Esophagus mucosa (tissue), 1 donor: ENCODE data around the gene FBXO21. TPM values are rescaled to one million over a fixed set of nuclear protein-coding genes. Genes with fewer than 3 reads are reported as not detected.
"Not testable (repeated sequence)": the region's sequence is repeated elsewhere in the genome, so short reads cannot be mapped to it uniquely, and the experiment has no call there.

ENCODE experiments used
- ATAC-seq: fragments of 200-7000 bp; cut with Tn5 transposase; one replicate; pipeline ENCODE4 v1.9.1; 2020
- total RNA-seq: library from RNA; stranded (reverse); gene quantifications from one replicate; pipeline ENCODE4 v1.2.4, GENCODE V29; 2023
- donor health status: DM: yes; HTN: yes; CAD: no.

Gene FBXO21
- total RNA-seq, 1 donor from 2014 or later, result 22.9 TPM

DNA sequence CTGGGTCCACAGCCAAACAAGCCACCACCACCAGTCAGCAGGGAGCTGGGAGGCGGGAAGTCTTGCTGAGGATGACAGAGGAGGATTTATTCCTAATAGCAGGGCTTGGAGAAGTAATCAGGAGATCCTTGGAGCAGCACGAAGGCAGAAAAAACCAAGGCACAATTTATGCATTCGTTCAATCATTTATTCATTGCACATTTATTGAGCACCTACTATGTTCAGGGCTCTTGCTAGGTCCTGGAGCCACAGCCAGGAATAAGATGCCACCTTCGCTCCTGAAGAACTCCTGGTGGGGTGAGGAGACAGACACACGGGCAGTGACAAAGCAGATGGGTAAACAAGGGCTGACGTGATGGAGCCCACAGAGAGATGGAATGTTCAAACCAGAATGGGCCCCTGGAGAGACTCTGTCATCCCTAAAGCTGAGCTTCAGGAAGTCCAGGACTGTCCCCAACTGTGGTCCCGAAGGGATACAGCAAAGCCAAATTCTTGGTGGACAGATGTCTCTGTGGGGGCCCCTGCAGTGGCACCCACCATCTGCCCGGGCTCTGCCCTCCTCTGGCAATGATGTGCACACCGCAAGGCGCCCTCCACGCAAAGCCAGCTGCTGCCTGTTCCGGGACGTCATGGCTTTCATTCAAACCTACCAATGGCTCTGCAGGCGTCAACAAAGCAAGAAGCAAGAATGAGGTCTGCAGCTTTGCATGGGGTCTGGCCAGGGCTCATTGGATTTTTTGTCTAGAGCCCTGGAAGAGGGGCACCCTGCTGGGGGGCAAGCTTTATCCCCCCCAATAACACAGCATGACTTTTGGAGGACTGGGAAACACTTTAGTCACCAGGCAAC lies 88.1 kb downstream of the FBXO21 start:
- no peak for ATAC-seq

DNA sequence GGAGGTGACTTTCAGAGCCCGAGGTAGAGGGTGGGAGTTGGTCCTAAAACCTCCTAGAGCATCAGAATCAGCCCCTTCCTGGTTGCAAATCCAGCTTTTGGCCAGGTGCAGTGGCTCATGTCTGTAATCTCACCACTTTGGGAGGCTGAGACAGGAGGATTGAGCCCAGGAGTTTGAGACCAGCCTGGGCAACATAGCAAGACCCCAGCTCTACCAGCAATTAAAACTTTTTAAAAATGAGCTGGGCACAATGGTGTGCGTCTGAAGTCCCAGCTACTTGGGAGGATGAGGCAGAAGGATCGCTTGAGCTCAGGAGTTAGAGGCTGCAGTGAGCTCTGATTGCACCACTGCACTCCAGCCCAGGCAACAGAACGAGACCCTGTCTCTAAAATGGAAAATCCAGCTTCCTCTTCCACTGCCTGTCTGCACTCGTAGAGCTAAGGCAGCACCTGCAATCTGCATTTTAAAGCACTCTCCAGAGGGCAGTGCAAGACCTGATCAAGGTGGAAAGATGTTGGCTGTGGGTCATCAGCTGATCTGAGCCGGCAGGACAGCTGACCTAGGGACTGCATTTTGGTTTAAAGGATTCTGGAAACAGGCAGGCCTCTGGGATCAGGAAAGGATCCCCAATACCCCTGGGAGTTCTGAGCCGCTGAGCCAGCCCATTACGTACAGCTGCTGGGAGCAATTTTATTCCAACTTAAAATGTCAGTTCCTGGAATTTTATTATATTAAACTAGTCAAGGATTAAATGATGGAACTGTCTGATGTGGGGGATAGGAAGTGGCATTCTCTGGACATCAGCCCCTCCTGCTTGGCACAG lies 89.2 kb downstream of the FBXO21 start:
- ATAC-seq, result no peak

DNA sequence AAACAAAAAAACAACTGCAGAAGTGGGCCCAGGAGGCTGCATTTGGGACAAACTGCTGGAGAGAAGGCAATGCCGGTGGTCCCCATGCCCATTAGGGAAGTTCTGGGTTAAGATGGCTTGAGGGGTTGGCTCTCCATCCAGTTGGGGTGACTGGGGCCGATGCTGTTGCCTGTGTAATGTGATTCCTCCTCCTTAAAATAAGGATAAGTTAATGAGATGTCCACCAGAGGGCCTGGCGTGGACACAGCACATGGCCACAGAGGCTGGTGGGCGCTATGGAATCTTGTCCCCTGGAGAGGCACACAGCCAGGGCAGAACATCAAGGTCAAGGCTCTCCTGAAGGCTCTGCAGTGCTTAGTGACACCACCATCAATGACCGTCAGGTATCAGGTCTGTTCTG lies 90.0 kb downstream of the FBXO21 start:
- peak; percentile 27 for ATAC-seq

DNA sequence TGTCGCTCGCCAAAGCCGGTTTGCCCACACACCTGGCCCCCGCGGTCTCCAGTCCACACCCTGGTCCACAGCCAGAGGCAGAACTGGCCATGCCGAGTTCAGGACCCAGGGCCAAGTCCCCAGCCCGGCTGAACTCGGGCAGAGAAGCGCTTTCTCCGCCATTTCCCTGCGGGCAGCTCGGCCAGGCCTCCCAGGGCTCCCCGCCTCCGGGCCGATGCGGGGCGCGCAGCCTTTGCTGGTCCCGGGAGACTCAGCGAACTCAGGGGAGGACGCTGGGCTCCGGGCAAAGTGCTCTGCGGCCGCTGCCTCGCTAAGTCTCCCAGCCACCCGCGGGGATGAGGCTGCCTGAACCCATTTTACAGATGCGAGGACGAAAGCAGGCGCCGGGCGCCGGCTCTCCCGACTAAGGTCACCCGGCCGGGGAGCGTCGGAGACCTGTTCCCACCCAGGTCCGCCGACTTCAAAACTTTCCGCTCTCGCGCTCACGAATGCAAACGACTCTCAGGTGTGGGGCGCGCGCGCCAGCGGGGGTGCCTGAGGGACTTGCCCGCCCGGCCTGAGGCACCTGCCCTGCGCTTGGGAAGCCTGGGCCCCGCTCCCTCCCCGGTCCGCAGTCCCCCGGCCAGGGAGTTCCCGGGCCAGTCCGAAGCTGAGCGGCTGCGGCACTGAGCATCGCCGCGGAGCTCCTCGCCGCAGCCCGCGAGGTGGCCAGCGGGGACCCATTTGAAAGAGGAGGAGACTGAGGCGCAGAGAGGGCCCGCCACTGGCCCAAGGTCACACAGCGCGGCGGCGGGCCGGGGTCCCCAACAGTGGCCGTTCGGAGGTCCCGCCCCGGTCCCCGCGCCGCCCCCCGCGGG lies 91.7 kb downstream of the FBXO21 start:
- peak; percentile 35 for ATAC-seq

DNA sequence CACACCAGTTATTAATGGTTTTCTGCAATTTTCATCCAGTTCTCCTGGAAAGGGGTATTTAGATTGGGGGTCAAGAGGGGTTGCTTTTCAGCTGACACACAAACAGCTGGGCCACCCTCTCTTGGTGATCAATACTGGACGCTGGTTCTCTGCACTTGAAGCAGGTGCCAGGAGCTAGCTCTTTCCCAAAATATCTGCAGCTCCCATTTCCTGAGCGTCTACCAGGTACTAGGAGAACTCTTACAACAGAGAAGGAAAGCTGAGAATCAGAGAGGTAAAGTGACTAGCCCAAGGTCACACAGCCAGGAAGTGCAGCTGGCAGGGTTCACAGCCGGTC lies 92.3 kb downstream of the FBXO21 start:
- ATAC-seq, result no peak

DNA sequence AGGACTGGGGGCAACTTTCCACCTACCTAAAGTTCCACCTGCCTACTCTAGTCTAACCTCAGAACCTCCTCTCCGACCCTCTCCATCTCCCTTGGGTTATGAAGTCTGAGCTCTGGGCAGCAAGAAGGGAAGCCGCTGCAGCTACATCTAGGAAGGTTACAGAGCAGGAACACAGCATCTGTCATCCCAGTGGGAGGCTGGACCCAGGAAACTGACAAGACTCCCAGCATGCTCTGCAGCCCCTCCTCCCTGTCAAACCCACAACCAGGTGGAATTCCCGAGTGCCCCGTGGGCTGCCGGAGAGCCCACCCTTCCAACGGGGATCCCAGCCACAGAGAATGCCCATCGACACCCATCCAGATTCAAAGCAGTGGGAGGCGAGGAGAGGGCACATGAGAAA lies 93.1 kb downstream of the FBXO21 start:
- no peak for ATAC-seq

DNA sequence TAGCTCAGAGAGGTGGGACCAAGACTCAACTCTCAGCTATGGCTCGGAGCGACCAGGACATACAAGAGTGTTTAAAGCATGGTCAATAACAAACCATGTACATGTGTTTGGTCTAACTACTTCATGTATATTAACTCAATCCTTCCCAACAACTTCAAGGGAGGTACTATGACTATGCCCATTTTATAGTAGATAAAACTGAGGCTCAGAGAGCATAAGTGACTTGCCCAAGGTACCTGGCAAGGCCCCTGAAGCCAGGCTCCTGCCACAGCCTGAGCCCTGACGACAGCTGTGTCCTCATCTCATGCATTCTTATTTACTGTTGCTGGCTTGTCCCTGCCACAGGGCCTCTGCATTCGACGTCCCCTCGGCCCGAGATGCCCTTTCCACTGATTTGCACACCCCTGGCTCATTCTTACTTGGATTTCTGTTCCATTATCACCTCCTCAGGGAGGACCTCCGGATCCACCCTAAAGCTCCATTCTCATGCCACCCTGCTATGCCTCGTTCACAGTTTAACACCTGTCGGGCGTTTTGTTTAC lies 93.7 kb downstream of the FBXO21 start:
- no peak for ATAC-seq

DNA sequence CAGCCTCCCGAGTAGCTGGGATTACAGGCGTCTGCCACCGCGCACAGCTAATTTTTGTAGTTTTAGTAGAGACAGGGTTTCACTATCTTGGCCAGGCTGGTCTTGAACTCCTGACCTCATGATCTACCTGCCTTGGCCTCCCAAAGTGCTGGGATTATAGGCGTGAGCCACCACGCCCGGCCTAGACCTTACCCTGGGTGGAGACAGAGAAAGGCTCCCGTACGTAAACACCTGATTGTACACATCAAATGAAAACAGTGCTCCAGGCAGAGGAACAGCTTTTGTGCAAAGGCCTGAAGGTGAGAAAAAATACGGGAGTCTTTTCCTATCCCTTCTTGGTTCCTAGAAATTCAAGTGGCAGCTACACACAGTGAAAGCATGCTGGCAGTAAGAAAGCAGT lies 95.1 kb downstream of the FBXO21 start:
- not testable (repeated sequence) for ATAC-seq

DNA sequence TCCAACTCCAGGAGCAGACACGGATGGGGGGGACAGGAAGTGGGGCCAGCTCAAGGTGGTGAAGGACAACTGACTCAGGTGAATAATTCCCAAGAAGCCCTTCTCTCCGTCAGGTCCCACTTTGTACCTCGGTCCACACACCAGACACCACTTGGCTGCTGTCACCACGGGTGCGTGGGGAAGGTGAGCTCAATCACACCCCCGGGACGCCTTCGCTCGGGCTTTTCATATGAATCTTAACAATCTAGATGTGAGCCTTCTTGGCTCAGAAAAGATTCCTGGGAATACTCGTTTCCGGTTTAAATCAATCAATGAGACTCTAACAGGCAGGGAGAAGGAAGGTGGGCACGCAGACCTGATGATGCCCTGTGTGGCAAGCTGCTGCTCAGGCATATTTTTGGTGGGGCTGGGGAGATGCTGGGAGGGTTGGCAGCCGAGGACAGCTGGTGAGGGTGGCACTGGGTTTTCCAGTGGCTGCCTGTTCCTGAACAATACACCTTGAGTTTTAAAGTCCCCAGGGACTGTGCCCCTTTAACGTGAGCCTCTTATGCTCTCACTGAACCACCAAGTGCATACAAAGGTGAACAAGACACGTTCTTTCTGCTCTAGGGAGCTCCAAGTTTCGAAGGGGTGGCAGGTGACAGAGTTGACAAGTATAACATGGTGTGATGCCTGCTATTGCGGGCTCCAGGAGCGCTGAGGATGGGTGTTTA lies 96.2 kb downstream of the FBXO21 start:
- ATAC-seq, result no peak

DNA sequence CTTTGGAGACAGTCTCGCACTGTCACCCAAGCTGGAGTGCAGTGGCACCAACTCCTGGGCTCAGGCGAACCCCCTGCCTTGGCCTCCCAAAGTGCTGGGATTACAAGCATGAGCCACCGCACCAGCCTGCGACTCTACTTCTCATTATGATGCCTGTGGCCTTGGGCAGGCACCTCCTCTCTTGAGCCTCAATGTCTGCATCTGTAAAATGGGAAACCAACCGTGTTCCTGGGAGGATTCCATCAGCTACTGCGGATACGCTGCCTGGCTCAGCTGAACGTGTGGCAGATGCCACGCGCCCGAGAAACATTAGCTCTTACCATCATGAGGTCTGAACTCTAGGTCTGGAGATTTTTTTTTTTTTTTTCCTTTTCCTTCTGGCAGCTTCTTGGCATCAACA lies 96.8 kb downstream of the FBXO21 start:
- no peak for ATAC-seq

DNA sequence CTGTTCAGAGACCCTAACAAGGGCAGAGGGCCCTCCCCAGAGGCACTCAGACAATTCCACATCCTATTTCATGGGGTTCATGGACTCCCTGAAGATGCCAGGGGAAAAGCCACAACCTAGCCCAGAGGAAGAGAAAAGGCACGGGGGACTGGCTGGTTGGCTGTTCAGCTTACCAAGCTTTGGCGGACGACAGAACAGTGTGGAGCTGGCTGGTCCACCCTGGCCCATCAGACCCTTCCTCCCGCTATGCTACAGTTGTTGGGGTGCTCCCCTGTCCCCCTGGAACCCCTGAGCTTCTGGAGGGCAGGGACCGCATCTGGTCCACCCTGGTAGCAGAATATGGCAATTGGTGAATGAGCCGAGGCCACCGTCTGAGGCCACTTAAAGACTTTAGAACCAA lies 97.4 kb downstream of the FBXO21 start:
- ATAC-seq, result no peak

DNA sequence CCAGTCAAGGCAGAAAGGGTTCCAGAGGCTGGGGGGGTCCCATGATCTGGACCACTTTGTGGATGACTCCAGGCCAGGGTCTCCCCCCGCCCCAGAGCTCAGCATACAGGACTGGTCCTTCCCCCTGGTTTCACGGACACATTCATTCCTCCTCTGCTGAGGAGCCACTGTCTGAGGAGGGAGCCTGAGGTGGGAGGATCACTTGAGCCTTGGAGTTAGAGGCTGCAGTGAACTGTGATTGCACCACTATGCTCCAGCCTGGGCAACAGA lies 97.8 kb downstream of the FBXO21 start:
- ATAC-seq, result no peak

Other genes starting within 250 kb of the FBXO21 start
- 0.56 TPM for gene TESC, start 91.1 kb downstream of the FBXO21 start, total RNA-seq
- 1.7 TPM for gene NOS1, start 171.2 kb upstream of the FBXO21 start, total RNA-seq